Measurements from ENCODE around the gene STK32B.

Gene STK32B

DNA sequence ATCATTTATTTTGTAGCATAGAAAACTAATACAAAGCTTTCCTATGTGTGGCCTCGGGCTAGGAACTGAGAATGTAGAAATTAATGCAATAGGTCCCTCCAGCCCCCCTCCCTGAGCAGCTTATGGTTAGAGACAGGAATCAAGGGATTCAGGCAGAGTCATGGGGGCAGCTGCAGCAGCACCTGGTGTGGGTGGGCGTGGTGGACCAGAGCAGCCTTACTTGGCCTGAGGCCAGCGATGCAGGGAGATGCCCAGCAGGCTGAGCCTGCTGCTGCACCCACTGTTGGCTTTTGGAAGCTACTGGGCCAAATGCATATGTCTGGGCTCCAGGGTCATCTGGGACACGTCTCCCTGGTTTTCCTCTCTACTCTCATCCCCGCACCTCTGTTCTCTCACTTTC lies 74.0 kb downstream of the STK32B start:
- DNase-seq (ENCODE audit: low spot score) = no peak

DNA sequence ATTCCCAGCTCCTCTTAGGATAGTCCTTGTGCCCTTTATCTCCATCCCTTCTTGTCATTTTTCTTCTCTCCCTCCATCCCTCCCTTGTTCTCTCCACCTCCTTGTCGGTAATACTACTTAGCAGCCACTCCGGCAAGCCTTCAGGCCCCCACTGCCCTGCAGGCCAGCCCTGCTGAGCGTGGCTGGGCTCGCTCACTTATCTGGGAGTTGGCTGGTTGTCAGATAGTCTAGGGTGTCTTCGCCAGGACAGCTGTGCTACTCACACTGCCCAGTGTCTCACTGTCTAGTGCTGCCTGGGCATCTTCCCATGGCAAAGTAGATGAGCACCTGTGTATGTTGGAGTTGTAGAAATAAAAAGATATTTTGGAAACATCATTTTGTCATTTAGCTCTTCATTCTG lies 75.0 kb downstream of the STK32B start:
- no peak for DNase-seq (ENCODE audit: low spot score)

- no peak for DNase-seq (ENCODE audit: low spot score)
Observed at GRCh38 chr4:5126857-5127256, 75.6 kb downstream of the STK32B start.

DNA sequence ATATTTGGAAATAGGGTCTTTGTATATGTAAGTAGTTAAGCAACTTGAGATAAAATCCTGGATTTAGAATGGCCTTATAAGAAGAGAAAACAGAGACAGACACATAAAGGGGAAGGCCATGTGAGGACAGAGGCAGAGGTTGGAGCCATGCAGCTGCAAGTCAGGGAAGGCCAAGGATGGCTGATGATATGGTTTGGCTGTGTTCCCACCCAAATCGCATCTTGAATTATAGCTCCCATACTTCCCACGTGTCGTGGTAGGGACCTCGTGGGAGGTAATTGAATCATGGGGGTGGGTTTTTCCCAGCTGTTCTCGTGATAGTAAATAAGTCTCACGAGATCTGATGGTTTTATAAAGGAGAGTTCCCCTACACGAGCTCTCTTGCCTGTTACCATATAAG lies 76.3 kb downstream of the STK32B start:
- DNase-seq (ENCODE audit: low spot score) = no peak

- DNase-seq (ENCODE audit: low spot score) = no peak
Observed at GRCh38 chr4:5128569-5128968, 77.3 kb downstream of the STK32B start.

DNA sequence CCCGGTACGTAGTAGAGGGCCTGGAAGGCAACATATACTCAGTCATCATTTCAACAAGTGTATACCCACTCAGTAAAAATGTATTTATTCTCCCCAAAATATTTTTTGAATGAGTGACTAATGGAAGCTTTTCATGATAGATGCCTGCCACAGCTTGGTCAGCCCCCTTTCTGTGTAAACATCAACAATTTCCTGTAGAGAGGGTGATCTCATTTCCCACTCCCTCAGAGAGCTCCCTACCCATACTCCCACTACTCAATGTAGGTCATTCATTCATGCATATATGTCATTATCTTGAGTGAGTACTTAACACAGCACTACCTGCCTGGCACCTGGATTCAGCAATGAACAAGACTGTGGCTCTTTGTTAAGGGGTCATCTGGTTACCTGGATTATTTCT lies 81.9 kb downstream of the STK32B start:
- no peak for DNase-seq (ENCODE audit: low spot score)

DNA sequence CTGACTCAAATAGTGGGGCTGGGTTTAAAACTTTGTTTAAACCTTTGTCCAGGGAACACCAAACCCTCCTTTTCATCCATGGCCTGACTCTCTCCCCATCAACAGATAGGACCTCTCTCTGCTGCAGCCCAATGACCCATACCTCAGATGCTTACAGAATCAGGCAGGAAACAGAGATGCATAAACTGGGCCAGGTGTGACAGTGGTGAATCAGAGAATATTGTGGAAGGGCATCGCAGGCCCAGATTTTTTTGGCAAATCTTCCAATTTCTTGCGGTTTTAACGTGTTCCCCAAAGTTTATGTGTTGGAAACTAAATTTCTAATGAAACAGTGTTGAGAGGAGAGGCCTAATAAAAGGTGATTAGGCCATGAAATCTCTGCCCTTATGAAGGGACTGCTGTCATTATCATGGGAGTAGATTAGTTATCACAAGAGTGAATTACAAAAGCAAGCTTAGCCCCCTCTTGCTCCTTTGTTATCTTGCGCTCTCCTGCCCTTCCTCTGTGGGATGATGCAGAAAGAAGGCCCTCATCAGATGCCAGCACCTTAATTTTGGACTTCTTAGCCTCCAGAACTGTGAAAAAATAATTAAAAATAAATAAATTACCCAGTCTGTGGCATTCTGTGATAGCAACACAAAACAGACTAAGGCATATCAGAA lies 82.8 kb downstream of the STK32B start:
- no peak for DNase-seq (ENCODE audit: low spot score)

DNA sequence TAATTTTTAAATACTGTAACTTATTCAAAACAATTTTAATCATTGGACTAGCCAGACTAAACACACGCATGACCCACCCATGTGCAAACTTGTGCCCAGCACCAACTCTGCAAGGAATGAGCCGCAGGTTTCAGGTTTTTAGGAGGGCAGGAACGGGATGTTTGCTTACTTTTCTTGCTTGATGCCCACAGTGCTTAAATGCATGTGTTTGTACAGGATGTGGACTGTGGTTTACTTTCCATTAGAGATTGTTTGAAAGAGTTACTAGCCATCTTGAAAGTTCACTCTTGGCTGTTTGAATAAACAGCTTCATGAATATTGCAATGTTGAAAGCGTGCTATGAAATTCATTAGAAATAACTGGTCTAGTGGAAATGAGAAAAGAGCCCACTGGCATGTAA lies 83.3 kb downstream of the STK32B start:
- no peak for DNase-seq (ENCODE audit: low spot score)

- no peak for DNase-seq (ENCODE audit: low spot score)
Observed at GRCh38 chr4:5137226-5137625, 85.9 kb downstream of the STK32B start.

DNA sequence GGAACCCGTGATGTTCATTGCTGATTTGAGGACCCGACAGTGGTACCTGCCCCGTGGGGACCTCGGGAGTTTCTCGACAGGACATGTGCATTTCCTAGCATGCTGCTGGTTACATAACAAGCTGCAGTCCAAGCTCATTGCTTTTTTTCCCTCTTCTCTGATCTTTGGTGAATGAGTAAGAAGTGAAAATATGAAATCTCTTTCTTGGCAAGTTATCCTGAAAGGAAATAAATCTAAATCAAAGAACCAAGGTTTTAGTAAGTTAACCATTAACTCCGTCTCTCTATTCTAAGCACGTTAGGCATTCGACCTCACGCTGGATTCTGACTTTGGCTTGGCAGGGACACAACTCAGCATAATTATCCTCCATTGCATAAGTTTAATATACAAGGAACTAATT lies 86.6 kb downstream of the STK32B start:
- DNase-seq (ENCODE audit: low spot score) = no peak

DNA sequence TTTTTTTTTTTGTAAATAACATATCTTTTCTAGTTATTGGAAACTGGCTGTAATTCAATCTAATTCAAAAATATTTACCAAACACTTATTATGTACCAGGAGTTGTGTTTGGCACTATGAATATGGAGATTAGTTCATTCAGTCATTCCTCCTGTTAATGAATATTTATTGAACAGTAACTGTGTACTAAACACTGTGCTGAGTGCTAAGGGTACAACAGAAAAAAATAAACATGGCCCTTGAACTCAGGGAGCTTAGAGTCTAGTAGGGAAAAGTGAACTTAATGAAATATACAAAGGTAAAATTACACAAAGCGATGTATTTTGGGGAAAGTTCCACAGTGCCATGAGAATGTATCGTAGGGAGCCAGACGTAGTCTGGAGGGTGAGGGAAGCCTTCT lies 87.1 kb downstream of the STK32B start:
- DNase-seq (ENCODE audit: low spot score) = no peak

DNA sequence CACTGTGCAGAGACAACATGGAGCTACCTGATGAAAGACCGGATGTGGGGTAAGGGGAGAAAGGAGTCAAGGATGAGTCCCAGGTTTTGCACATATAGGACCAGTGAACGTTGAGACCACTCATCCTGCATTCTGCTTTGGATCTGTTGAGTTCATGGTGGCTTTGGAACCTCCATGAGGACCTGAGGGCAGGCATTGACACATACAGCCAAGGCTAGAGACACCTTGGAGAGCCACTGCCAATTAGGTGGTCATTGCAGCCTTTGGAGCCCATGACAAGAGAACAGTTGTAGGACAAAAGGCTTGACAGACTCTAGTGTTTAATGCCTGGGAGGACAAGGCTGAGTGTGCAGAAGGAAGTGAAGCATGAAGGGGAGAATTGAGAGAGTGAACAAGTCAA lies 87.9 kb downstream of the STK32B start:
- DNase-seq (ENCODE audit: low spot score) = no peak

- DNase-seq (ENCODE audit: low spot score) = no peak
Observed at GRCh38 chr4:5141802-5142201, 90.5 kb downstream of the STK32B start.

- peak; percentile 52 for DNase-seq (ENCODE audit: low spot score)
Observed at GRCh38 chr4:5142726-5143125, 91.4 kb downstream of the STK32B start.

- DNase-seq (ENCODE audit: low spot score) = no peak
Observed at GRCh38 chr4:5143306-5143861, 92.1 kb downstream of the STK32B start.

DNA sequence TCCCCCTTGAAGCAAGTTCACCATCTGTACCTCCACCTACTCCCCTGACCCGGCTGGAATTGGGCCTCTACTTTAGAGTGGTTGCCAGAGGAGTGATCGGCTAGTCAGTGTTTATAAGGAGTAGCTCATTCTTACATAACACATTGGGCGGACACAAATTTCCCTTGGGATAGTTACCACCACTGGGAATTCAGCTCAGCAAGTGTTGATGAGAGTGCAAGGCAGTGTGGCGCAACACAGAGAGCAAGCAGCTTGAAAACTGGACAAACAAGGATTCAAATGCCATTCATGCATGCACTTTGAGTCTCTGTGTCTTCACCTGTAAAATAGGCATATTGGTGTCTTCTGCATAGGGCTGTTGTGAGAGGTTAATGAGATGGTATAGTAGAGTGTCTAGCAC lies 92.7 kb downstream of the STK32B start:
- no peak for DNase-seq (ENCODE audit: low spot score)

DNA sequence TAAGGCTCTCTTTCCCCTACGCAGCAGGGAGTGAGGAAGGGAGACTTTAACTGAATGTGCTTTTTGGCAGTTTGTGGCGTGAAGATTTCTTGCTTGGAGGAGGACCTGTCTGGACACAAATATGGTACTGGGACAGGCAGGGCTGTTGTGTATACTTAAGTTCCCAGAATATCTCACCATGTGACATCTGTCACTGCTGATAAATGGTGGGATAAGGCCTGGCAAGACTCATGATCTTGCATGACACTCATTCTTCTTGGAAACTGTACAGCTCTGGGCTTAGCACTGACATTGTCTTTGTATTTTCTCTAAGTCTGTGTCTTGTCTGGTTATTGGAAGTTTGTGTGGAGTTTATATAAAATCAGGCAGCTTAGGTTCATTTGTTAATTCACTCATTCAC lies 93.1 kb downstream of the STK32B start:
- no peak for DNase-seq (ENCODE audit: low spot score)

GRCh38 chr4:5146248-5146647 lies 95.0 kb downstream of the STK32B start:
- DNase-seq (ENCODE audit: low spot score) = no peak

- DNase-seq (ENCODE audit: low spot score) = no peak
Observed at GRCh38 chr4:5152521-5152920, 101.2 kb downstream of the STK32B start.

DNA sequence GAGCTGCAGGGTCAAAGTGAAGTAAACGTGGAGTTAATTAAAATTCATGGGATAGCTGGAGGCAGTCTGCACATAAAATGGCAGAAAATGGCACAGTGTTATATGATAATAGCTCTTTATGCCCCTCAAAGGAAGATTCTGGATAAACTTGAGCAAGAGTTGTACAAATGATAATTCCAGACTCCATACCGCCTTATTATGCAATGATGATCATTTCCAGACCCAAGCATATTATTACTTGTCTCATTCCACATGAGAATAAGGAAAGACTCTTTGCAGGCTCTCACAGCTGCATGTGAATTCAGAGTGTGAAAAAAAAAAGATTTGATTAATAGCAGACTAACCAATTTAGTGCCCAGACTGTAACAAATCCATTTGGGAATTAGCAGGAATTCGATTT lies 105.4 kb downstream of the STK32B start:
- DNase-seq (ENCODE audit: low spot score) = no peak

- no peak for DNase-seq (ENCODE audit: low spot score)
Observed at GRCh38 chr4:5157791-5158770, 106.8 kb downstream of the STK32B start.

DNA sequence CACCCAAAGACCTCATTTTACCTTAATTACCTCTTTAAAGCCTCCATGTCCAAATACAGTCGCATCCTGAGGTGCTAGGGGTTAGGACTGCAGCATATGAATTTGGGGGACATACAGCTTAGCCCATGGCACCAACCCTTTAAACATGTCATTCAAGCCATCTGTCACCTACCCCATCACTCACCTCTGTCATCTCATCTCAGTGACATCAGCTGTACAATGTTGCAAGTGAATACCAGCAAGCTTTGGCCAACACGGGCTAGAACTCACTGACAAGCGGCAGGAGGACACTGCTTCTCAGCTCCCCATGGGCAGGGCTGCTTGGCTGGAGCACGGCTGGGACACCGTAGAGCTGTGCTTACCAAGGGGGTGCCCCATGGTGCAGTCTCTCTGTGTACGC lies 107.5 kb downstream of the STK32B start:
- no peak for DNase-seq (ENCODE audit: low spot score)

GRCh38 chr4:5160668-5161067 lies 109.4 kb downstream of the STK32B start:
- DNase-seq (ENCODE audit: low spot score) = no peak

Measured in iPS-NIHi11 (cell line).